HG02571 (cell line): Measurements from ENCODE around the gene NES.

Source experiments
- ATAC-seq: cut with Tn5 transposase; IDR thresholded peaks from one replicate; pipeline ENCODE4 v1.9.1; 2021; ENCODE audit warnings: mild to moderate bottlenecking, moderate library complexity; ENCODE audit not compliant: unreplicated experiment

NES gene

GRCh38 chr1:156704166-156704711 lies 27.0 kb upstream of the NES start:
- ATAC-seq, result no peak

- no peak for ATAC-seq
Measured at GRCh38 chr1:156703741-156704140, 26.5 kb upstream of the NES start.

GRCh38 chr1:156703336-156703735 lies 26.1 kb upstream of the NES start:
- ATAC-seq, result no peak

- no peak for ATAC-seq
Measured at GRCh38 chr1:156700736-156701531, 23.7 kb upstream of the NES start.

GRCh38 chr1:156698995-156699394 lies 21.8 kb upstream of the NES start:
- no peak for ATAC-seq

- ATAC-seq, result no peak
Measured at GRCh38 chr1:156697481-156697880, 20.3 kb upstream of the NES start.

GRCh38 chr1:156696755-156697154 lies 19.5 kb upstream of the NES start:
- ATAC-seq, result no peak

GRCh38 chr1:156694690-156694962 lies 17.4 kb upstream of the NES start:
- ATAC-seq, result no peak

- no peak for ATAC-seq
Measured at GRCh38 chr1:156693848-156694689, 16.9 kb upstream of the NES start.

GRCh38 chr1:156692925-156693847 lies 16.0 kb upstream of the NES start:
- ATAC-seq, result no peak

GRCh38 chr1:156692441-156692924 lies 15.3 kb upstream of the NES start:
- no peak for ATAC-seq

- ATAC-seq, result no peak
Measured at GRCh38 chr1:156691665-156692440, 14.6 kb upstream of the NES start.

GRCh38 chr1:156691191-156691590 lies 14.0 kb upstream of the NES start:
- ATAC-seq, result no peak

- ATAC-seq, result no peak
Measured at GRCh38 chr1:156690675-156691036, 13.4 kb upstream of the NES start.

- ATAC-seq, result no peak
Measured at GRCh38 chr1:156689953-156690674, 12.9 kb upstream of the NES start.

GRCh38 chr1:156689035-156689952 lies 12.1 kb upstream of the NES start:
- no peak for ATAC-seq

- no peak for ATAC-seq
Measured at GRCh38 chr1:156684227-156684782, 7.1 kb upstream of the NES start.
